ENCODE measurements around the gene POU2F3.

DNA sequence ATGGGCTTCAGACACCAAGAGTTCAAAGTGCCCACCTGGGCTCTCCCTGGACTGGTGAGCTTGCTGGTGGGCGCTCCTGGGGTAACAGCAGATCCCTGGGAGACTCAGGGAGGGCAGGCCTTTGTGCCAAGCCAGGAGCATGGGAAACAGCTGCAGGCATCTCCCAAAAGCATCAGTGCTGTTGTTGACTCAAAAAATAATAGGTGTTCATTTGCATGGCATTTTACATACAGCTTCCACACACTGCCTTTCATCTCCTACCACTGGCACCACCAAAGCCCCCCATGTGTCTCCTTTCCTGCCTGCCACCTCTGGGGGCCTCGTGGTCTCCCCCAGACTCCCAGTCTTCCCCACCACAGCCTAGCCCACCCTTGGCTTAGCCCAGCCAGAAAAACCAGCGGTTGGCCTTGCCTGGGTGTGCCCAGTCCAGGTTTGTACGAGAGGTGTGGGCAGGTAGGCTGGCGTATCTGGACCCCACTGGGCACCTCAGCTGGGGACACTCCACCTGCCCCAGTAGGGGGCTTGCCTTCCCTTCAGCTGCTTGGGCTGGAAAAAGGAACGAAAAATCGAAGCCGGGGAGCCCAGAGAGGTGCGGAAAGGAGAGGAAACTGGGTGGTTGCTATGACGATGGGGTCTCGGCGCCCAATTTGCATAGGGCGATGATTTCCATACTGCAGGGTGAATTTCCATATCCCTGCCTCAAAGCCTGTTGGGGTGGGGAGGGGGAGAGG is 15.0 kb downstream of the POU2F3 start:
- TF ChIP-seq POLR2A (IDR thresholded peaks at IDR 0.05; ENCODE audit: low read length) (no peak), GATA1 (IDR thresholded peaks at IDR 0.05; ENCODE audit: low read depth, low read length) (no peak)

Data from erythroblast (primary cell).